HG02623 (cell line): ENCODE data around the gene SDR42E2.
"Not testable (repeated sequence)": the region's sequence is repeated elsewhere in the genome, so short reads cannot be mapped to it uniquely, and the experiment has no call there.

Experiments used
- ATAC-seq: cut with Tn5 transposase; IDR thresholded peaks from one replicate; pipeline ENCODE4 v1.9.1; 2021; ENCODE audit warnings: moderate library complexity; ENCODE audit not compliant: unreplicated experiment

The SDR42E2 gene

DNA sequence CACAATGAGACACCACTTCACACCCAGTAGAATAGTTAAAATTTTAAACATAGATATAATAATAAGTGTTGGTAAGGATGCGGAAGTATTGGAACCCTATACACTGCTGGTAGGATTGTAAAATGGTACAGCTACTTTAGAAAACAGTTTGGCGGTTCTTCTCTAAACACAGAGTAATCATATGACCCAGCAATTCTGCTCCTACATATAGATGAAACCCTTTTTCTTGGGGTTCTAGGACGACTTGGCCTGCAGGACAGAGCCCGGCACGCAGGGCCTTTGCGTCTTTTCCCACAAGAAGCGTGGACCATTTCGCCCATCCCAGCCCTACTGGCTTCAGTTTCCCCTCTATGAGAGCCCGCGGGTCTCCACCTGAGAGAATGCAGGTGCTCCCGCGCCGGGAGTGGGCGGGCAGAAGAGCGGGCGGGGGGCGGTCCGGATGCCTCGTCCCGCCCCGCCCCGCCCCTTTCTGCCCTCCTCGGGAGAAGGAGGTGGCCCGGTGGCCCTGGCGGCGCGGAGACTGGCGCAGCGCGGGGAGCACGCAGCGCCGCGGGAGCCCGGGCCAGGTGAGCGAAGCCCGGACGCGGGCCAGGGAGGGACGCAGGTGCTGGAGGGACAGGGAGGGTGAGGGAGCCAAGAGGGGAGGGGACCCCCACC lies at the start of gene SDR42E2:
Gene SDR42E2 (plus strand): TSS at position 508 of the 657 bp plus-strand sequence. CDS start 3,077 bp downstream, outside the sequence.
- ATAC-seq, result no peak

- no peak for ATAC-seq
These were observed 46.1 kb upstream of the SDR42E2 start for GRCh38 chr16:22116095-22116700.

DNA sequence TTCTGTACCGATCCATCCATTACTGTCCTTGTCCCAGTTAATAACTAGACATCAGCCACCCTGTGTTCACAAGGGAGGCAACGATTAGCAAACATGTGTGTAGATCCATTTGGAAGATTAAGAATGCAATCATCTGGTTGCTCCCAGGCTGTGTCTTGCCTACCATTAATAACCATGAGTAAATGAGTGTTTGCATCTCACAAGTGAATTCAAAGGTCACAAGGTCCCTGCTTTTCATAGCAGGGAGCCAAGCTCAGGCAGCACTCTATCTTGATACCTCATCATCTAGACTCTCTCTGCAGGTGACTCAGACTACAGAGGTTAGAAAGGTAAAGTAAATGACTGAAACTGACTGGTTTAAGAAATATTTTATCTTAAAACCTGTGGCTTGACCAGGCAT lies 44.7 kb upstream of the SDR42E2 start:
- ATAC-seq, result no peak

- no peak for ATAC-seq
These were observed 41.9 kb upstream of the SDR42E2 start for GRCh38 chr16:22120440-22120839.

DNA sequence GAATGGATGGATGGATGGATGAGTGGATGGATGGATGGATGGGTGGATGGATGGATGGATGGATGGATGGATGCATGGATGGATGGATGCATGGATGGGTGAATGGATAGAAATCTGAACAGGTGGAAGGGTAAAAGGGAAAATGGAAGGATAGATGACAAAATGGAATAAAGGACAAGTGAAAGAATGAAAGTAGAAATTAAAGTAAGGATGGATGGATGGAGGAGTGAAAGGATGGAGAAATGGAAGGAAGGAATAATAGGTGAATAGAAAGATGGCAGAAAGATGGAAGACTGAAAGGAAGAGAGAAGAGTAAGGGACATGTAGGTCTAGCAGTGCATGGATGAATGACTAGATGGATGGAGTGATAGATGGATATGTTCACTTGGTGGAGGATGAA lies 40.1 kb upstream of the SDR42E2 start:
- no peak for ATAC-seq

DNA sequence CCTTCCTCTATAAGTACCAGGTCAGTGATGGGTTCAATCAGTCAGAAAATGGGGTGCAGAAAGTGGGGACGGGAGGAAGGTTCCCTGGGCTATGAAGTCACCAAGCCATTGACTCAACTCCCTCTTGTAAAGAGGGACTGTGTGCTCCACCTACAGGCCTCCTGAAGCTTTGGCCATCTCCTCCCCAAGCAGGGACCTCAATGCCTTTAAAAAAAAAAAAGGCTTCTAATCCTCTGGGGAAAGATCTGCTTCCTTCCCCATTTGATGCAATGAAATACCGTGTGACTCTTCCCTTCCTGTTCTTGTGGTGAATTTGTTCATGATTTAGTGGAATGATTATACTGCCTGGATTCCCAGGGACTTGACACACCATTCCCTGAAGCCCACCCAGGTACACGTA lies 39.2 kb upstream of the SDR42E2 start:
- no peak for ATAC-seq

DNA sequence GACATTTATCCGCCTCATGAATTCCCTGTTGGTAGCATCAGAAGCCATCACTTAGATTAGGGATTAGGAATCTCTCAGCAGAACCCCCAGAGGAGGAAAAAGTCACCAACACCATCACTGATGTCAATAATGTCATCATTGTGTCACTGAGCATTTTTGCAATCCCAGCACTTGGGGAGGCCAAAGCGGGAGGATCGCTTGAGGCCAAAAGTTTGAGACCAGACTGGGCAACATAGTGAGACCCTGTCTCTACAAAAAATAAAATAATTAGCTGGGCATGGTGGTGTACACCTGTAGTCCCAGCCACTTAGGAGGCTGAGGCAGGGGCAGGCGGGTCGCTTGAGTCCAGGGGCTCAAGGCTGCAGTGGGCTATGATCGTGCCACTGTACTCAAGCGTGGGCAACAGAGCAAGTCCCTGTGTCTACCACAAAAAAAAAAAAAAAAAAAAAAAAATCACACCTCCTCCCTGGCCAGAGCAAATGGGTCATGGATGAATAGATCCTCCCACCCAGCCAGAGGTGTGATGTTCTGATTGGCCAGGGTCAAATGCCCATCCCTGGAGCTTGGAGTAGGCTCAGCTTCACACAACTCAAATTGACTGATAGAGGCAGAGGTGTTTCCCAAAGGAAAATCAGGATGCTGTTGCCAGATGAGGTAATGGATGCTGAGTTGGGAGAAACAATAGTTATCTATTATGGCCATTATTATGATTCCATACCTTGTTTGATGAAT lies 38.4 kb upstream of the SDR42E2 start:
- no peak for ATAC-seq

- no peak for ATAC-seq
These were observed 37.6 kb upstream of the SDR42E2 start for GRCh38 chr16:22124583-22125284.

GRCh38 chr16:22126037-22126558 lies 36.2 kb upstream of the SDR42E2 start:
- no peak for ATAC-seq

DNA sequence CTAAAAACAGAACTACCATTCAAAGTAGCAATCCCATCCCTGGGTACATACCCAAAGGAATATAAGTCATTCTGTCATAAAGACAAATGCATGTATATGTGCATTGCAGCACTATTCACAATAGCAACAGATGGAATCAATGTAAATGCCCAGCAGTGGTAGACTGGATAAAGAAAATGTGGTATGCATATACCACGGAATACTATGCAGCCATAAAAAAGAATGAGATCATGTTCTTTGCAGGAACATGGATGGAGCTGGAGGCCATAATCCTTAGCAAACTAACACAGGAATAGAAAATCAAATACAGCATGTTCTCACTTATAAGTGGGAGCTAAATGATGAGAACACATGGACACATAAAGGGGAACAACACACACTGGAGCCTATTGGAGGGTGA lies 33.8 kb upstream of the SDR42E2 start:
- ATAC-seq, result not testable (repeated sequence)

DNA sequence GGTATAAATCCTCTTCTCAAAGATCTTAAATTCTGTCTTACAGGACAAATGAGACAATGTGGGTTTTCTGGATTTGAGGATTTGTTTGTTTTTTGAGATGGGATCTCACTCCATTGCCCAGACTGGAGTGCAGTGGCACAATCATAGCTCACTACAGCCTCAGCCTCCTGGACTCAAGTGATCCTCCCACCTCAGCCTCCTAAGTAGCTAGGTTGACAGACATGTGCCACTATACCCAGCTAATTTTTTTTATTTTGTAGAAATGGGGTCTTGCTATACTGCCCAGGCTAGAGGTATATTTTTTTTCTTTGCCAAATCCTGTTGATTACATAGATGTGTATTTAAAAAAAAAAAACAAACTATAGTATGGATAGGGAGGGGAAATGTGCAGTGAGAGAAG lies 31.8 kb upstream of the SDR42E2 start:
- ATAC-seq, result no peak

- ATAC-seq, result no peak
These were observed 29.5 kb upstream of the SDR42E2 start for GRCh38 chr16:22132801-22133200.

- no peak for ATAC-seq
These were observed 23.8 kb upstream of the SDR42E2 start for GRCh38 chr16:22138482-22138881.

DNA sequence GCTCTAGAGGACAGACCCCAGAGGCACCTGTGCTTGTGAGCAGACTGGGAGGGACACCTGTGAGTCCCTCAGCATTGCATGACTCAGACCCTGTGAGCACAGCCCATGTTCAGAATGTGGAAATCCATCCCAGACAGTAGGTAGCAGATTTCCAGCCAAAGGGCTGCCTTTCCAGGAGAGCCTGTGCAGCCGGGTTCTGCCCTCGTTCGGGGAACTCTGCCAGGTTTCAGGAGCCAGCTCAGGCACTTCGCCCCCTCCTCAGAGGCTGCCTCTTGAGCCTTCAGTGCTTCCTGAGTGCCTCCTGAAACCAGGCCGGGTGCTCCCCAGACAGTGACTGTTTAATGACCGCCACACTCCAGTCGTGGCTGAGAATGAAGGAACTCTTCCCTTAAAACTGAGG lies 23.3 kb upstream of the SDR42E2 start:
- ATAC-seq, result no peak

- no peak for ATAC-seq
These were observed 22.6 kb upstream of the SDR42E2 start for GRCh38 chr16:22139732-22140131.

DNA sequence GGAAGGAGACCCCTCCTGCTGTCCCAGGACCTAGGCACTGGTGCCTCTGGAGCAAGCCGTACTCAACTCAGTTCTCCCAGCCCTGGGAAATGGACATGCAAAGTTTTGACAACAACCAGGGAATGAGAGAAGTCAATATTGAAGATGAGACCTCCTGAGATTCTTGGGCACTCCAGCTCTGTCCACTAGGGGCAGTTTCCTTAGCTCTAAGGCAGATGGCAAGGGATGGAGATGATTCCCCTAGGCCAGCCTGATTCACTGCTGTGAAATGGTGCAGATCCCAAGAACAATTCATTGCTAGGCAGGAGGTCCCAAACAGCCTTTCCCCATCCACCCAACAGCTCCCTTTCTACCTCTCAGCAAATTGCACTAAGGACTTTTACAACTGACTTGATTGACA lies 20.5 kb upstream of the SDR42E2 start:
- no peak for ATAC-seq

- ATAC-seq, result no peak
These were observed 17.8 kb upstream of the SDR42E2 start for GRCh38 chr16:22144520-22144919.

- no peak for ATAC-seq
These were observed 14.5 kb upstream of the SDR42E2 start for GRCh38 chr16:22147853-22148252.

DNA sequence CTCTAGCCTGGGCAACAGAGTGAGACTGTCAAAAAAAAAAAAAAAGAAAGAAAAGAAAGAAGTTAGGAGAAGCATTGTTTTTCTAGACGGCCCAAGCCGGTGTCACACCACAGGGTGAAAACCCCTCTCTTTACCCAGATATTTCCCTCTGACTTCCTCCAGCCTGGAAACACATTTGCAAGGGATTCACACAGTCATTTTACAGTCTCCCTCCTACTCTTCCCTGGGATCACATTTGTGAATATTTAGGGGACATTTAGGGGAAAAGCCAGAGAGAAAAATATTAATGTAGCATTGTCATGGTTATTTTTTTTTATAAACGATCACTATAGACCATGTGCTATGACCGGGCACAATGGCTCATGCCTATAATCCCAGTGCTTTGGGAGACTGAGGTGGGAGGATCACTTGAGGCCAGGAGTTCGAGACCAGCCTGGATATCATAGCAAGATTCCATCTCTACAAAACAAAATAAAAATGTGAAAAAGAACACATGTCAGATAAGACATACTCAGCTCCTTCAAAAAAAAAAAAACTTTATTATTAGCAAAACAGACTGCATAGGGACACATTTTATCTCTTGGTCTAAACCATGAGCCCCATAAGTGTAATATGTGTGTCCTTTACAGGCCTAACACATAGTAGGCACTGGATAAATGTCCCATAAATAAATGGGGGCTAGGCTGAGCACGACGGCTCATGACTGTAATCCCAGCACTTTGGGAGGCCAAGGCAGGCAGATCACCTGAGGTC lies 10.9 kb upstream of the SDR42E2 start:
- ATAC-seq, result no peak

DNA sequence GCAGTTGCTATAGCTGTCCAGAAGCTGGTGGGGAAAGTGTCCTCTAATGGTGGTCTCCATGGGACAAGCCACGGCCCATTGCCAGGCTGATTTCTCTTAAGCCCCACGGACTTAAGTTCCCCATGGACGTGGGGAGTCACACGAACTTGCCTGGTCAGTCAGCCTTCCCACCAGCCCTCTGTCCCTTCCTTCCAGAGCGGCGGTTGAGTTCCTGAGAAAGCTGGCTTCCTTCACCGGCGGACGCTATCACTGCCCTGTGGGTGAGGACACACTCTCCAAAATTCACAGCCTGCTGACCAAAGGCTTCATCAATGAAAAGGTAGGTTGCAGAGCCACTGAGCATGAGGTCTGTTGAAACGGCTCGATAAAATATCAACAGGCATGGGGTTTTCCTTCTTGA lies 10.0 kb upstream of the SDR42E2 start:
- no peak for ATAC-seq

DNA sequence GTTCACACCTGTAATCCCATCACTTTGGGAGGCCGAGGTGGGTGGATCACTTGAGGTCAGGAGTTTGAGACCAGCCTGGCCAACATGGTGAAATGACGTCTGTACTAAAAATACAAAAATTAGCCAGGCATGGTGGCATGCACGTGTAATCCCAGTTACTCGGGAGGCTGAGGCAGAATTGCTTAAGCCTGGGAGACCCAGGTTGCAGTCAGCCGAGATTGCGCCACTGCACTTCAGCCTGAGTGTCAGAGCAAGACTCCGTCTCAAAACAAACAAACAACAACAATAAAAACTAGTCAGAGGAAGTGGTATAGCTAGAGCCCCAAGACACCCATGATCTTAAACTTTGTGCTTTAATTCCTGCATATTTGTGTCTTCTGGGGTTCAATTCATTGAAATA lies 9.2 kb upstream of the SDR42E2 start:
- not testable (repeated sequence) for ATAC-seq
